Activated CD4-positive, alpha-beta memory T cell treated with anti-CD3 and anti-CD28 coated beads for 36 hours (primary cell): ENCODE measurements around the gene FHIT. TPM values are rescaled to one million over a fixed set of nuclear protein-coding genes. Genes with fewer than 3 reads are reported as not detected.

Experiments
- CTCF ChIA-PET: fragments of 350-600 bp; sonication (Branson Sonifier 250); formaldehyde crosslinking; loops from one replicate; lab custom pipeline; 2021; ENCODE audit warnings: antibody characterized with exemption, inconsistent platforms; lab: Charles Lee
- POLR2A ChIA-PET: fragments of 350-600 bp; sonication (Branson Sonifier 250); formaldehyde crosslinking; loops from one replicate; lab custom pipeline; 2021; ENCODE audit warnings: antibody characterized with exemption; lab: Charles Lee
- DNase-seq: peaks from one replicate; pipeline ENCODE4 v3.0.0-alpha.2; 2020
- H3K27ac Mint-ChIP-seq: one replicate; pipeline ENCODE4 v1.8.0; 2021; ENCODE audit warnings: mixed read lengths
- H3K27me3 Mint-ChIP-seq: one replicate; pipeline ENCODE4 v1.8.0; 2021; ENCODE audit warnings: mixed read lengths
- H3K36me3 Mint-ChIP-seq: one replicate; pipeline ENCODE4 v1.8.0; 2021; ENCODE audit warnings: mixed read lengths
- H3K4me1 Mint-ChIP-seq: one replicate; pipeline ENCODE4 v1.8.0; 2021; ENCODE audit warnings: low read depth, mixed read lengths
- H3K4me3 Mint-ChIP-seq: one replicate; pipeline ENCODE4 v1.8.0; 2021; ENCODE audit warnings: mild to moderate bottlenecking, mixed read lengths
- H3K9me3 Mint-ChIP-seq: one replicate; pipeline ENCODE4 v1.8.0; 2021; ENCODE audit warnings: mixed read lengths
- intact Hi-C: fragments of 100-400 bp; cut with micrococcal nuclease; formaldehyde crosslinking; loops from one replicate; pipeline ENCODE4 v1.15.1; 2023
- total RNA-seq, 2 experiments: library from RNA; stranded (reverse); gene quantifications; one replicate each; pipeline ENCODE4 v1.2.3, GENCODE V29; 2021

Gene FHIT
- total RNA-seq, 2 experiments from 2014 or later = 7.2 to 8.7 TPM

DNA sequence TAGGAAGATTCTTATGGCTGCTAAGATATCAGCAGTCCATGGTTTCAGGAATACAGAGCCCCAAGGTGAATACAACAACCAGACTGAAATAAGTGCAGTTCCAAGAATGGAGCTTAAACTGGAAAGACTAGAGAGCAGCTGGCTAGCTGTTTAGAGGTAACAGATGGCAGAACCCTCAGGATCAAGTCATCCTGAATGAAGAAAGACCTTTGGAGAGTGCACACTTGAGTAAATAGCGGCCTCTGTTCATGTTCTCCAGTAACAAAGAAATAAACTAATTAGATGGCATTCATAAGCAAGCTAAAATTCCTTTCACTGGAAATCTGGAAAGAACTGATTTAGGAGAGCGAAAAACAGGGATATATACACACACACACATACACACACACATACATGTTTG, 968.4 kb downstream of the FHIT start:
- Mint-ChIP-seq H3K4me1 (no peaks in the 10 kb centered on the region), H3K27ac (no peak overlapping the region), H3K27me3 (no peaks in the 10 kb centered on the region), H3K9me3 (no peaks in the 10 kb centered on the region), H3K4me3 (no peak overlapping the region), H3K36me3 (no peaks in the 10 kb centered on the region)
- CTCF ChIA-PET = no interaction called here
- DNase-seq = no peak
- intact Hi-C loops = no loop called here
- POLR2A ChIA-PET = no interaction called here

- DNase-seq = no peak
- no peaks in the 10 kb centered on the region for H3K9me3 Mint-ChIP-seq
- no peaks in the 10 kb centered on the region for H3K27me3 Mint-ChIP-seq
- no peak overlapping the region for H3K27ac Mint-ChIP-seq
- CTCF ChIA-PET = no interaction called here
- POLR2A ChIA-PET = no interaction called here
- no peaks in the 10 kb centered on the region for H3K36me3 Mint-ChIP-seq
- intact Hi-C loops = no loop called here
- no peak overlapping the region for H3K4me3 Mint-ChIP-seq
- H3K4me1 Mint-ChIP-seq = no peaks in the 10 kb centered on the region
These were observed 969.3 kb downstream of the FHIT start for GRCh38 chr3:60281970-60282369.

GRCh38 chr3:60277361-60277800, 973.9 kb downstream of the FHIT start:
- ChIA-PET POLR2A (no interaction called here), CTCF (no interaction called here)
- H3K4me1 Mint-ChIP-seq = no peaks in the 10 kb centered on the region
- no peak overlapping the region for H3K4me3 Mint-ChIP-seq
- peaks cover 4% of the 10 kb centered on the region for H3K9me3 Mint-ChIP-seq
- DNase-seq = no peak
- no peak overlapping the region for H3K27ac Mint-ChIP-seq
- intact Hi-C loops = no loop called here
- H3K27me3 Mint-ChIP-seq = no peaks in the 10 kb centered on the region
- H3K36me3 Mint-ChIP-seq = no peaks in the 10 kb centered on the region

- ChIA-PET CTCF (no interaction called here), POLR2A (no interaction called here)
- no peak overlapping the region for H3K4me3 Mint-ChIP-seq
- DNase-seq = no peak
- H3K27ac Mint-ChIP-seq = no peak overlapping the region
- no peaks in the 10 kb centered on the region for H3K27me3 Mint-ChIP-seq
- H3K4me1 Mint-ChIP-seq = no peaks in the 10 kb centered on the region
- intact Hi-C loops = no loop called here
- no peaks in the 10 kb centered on the region for H3K36me3 Mint-ChIP-seq
- H3K9me3 Mint-ChIP-seq = peaks cover 4% of the 10 kb centered on the region
These were observed 974.6 kb downstream of the FHIT start for GRCh38 chr3:60276615-60277014.

GRCh38 chr3:60274646-60275045, 976.6 kb downstream of the FHIT start:
- H3K36me3 Mint-ChIP-seq = no peaks in the 10 kb centered on the region
- POLR2A ChIA-PET = no interaction called here
- H3K27ac Mint-ChIP-seq = no peak overlapping the region
- H3K4me3 Mint-ChIP-seq = no peak overlapping the region
- intact Hi-C loops = no loop called here
- DNase-seq = no peak
- H3K9me3 Mint-ChIP-seq = peaks cover 4% of the 10 kb centered on the region
- CTCF ChIA-PET = no interaction called here
- no peaks in the 10 kb centered on the region for H3K4me1 Mint-ChIP-seq
- no peaks in the 10 kb centered on the region for H3K27me3 Mint-ChIP-seq

DNA sequence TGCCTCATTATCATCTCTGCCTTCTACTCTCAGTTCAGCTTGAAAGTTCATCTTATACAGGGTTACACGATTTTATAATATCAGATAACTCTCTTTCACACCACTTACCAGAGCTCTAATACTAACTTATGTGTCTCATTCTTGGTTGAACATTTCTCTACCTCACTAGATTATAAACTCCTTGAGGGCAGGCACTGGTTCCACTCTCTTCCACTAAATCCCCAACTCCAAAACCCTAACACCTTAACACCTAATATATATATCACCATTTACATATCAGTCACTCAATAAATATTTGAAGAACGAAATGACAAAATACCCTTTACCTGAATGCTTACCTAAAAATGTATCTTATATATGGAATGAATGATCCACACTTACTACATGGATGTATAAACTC, 977.2 kb downstream of the FHIT start:
- intact Hi-C loops = no loop called here
- ChIA-PET CTCF (no interaction called here), POLR2A (no interaction called here)
- Mint-ChIP-seq H3K4me1 (no peaks in the 10 kb centered on the region), H3K27me3 (no peaks in the 10 kb centered on the region), H3K9me3 (peaks cover 4% of the 10 kb centered on the region), H3K36me3 (no peaks in the 10 kb centered on the region), H3K27ac (no peak overlapping the region), H3K4me3 (no peak overlapping the region)
- DNase-seq = no peak

DNA sequence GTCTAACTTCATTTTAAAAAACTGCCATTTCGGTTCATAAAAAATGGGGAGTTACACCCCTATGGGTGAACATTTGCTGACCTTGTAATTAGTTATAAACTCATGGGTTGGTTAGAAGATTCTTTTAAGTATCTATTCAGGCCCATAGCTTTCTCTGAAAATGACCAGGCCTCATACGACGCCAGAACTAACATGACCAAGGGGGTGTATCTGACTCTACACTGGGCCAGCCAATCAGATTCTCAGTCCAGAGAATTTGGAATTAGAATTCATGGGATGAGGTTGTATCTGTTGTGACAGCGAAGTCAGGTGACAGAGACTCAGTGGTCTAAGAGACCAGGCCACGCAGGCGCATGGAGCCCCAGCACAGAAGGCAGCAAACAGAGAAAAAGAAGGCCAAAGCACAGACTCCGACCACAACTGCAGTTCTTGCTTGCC, 981.4 kb downstream of the FHIT start:
- intact Hi-C loops = no loop called here
- Mint-ChIP-seq H3K36me3 (no peaks in the 10 kb centered on the region), H3K27ac (no peak overlapping the region), H3K4me3 (no peak overlapping the region), H3K9me3 (peaks cover 4% of the 10 kb centered on the region), H3K4me1 (no peaks in the 10 kb centered on the region), H3K27me3 (no peaks in the 10 kb centered on the region)
- ChIA-PET POLR2A (no interaction called here), CTCF (no interaction called here)
- no peak for DNase-seq

DNA sequence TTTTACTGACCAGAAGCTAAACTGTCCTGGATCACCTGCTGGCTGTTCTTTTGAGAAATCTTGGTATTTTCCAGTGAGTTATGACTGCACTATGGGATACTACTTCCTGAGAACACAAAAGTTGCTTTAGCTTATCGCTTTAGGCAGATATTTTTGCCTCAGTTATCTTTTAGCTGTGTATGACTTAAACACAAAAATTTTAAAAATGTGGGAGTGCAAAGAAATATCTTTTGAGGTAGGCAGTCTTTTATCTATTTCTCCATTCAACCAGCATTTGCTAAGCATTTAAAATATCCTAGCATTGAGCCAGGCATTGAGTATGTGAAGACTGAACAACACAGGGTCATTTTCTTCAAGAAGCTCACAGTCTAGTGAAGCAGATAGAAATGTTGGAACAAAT, 981.9 kb downstream of the FHIT start:
- Mint-ChIP-seq H3K27ac (no peak overlapping the region), H3K4me1 (no peaks in the 10 kb centered on the region), H3K36me3 (no peaks in the 10 kb centered on the region), H3K4me3 (no peak overlapping the region), H3K9me3 (peaks cover 4% of the 10 kb centered on the region), H3K27me3 (no peaks in the 10 kb centered on the region)
- intact Hi-C loops = no loop called here
- DNase-seq = no peak
- CTCF ChIA-PET = no interaction called here
- POLR2A ChIA-PET = no interaction called here

DNA sequence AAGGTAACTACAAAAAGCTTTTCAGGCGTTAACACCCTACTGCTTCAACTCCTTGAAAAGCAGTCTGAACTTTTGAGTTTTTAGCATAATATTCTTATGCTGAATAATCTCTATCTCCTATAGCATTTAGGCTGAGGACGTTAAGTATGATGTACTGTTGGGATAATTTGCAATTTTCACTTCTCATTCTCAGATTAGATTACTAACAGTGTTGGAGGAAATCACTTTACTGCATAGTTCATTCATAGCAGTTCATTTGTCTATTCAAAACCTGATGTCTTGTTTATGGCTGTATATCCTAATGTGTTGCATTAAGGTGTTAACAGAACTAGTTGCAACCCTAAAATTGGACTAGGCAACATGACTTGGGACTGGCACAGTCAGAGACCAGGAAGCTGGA, 983.1 kb downstream of the FHIT start:
- POLR2A ChIA-PET = no interaction called here

DNA sequence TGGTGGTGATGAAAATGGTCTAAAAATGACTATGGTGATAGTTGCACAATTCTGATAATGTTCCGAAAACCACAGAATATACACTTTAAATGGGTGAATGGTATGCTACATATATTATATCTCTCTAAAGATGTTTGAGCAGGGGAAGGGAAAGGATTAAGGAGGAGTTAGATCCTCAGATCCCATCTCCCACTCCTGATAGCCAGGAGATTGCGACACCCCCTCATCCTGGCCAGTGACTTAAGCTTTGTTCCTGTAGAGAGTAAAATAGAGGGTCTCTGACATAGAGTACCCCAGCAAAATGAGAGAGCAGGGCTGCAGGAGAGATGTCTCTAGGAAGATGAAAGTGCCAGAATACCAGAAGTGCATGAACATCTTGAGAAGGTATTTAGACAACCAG, 984.8 kb downstream of the FHIT start:
- H3K27ac Mint-ChIP-seq = no peak overlapping the region
- H3K4me3 Mint-ChIP-seq = no peak overlapping the region
- peaks cover 4% of the 10 kb centered on the region for H3K4me1 Mint-ChIP-seq
- H3K27me3 Mint-ChIP-seq = no peaks in the 10 kb centered on the region
- POLR2A ChIA-PET = no interaction called here
- intact Hi-C loops = no loop called here
- H3K9me3 Mint-ChIP-seq = no peaks in the 10 kb centered on the region
- no peak for DNase-seq
- CTCF ChIA-PET = no interaction called here
- H3K36me3 Mint-ChIP-seq = no peaks in the 10 kb centered on the region

More for the DNA sequence above, 983.1 kb downstream of the FHIT start:
- Mint-ChIP-seq H3K27ac (no peak overlapping the region), H3K4me3 (no peak overlapping the region), H3K9me3 (no peaks in the 10 kb centered on the region), H3K27me3 (no peaks in the 10 kb centered on the region), H3K4me1 (no peaks in the 10 kb centered on the region), H3K36me3 (no peaks in the 10 kb centered on the region)
- CTCF ChIA-PET = no interaction called here
- intact Hi-C loops = no loop called here
- no peak for DNase-seq

DNA sequence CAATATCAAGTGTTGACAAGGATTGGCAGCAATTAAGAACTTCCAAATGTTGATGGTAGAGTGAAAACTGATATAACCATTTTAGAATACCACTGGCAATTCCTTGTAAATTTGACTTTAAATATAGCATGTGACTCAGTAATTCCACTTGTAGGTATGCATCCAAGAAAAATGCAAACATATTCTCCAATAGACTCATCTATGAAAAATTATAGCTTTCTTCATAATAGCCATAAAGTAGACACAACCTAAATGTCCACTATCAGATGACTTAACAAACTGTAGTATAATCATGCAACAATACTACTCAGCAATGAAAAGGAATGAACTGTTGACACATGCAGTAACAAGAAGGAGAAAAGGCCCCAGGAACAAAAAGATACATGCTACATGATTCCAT, 988.1 kb downstream of the FHIT start:
- Mint-ChIP-seq H3K27me3 (no peaks in the 10 kb centered on the region), H3K9me3 (no peaks in the 10 kb centered on the region), H3K27ac (no peak overlapping the region), H3K36me3 (no peaks in the 10 kb centered on the region), H3K4me1 (peaks cover 4% of the 10 kb centered on the region), H3K4me3 (no peak overlapping the region)
- intact Hi-C loops = no loop called here
- POLR2A ChIA-PET = no interaction called here
- no peak for DNase-seq
- CTCF ChIA-PET = no interaction called here

DNA sequence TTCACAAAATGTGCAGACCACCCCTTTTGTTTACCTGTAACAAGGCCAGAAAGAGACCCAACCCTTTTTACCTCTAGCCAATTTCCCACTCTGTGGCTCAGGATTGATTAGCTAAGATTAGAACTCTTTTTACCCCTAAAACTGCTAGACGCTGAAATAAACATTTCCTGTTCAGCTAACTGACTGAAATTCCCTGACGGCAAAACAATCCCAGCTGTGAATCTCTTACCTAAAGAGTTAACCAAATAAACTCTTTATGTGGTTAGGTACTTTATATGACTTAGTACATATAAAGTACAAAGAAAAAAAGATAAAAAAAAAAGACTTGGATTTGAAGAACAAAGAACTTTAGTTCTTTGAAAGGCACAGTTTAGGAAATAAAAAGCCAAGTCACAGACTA, 988.7 kb downstream of the FHIT start:
- Mint-ChIP-seq H3K4me3 (no peak overlapping the region), H3K4me1 (peaks cover 4% of the 10 kb centered on the region), H3K27ac (no peak overlapping the region), H3K27me3 (no peaks in the 10 kb centered on the region), H3K9me3 (no peaks in the 10 kb centered on the region), H3K36me3 (no peaks in the 10 kb centered on the region)
- ChIA-PET CTCF (no interaction called here), POLR2A (no interaction called here)
- intact Hi-C loops = no loop called here
- no peak for DNase-seq

DNA sequence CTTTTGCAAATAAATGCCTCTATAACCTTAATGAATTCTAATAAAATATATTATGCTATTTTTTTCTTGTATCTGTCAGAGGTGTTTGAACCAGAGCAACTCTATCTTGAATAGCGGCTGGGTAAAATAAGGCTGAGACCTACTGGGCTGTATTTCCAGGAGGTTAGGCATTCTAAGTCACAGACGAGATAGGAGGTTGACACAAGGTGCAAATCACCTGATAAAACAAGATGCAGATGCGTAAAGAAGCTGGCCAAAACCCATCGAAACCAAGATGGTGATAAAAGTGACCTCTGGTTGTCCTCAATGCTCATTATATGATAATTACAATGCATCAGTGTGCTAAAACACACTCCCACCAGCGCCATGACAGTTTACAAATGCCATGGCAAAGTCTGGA, 990.7 kb downstream of the FHIT start:
- Mint-ChIP-seq H3K9me3 (no peaks in the 10 kb centered on the region), H3K36me3 (no peaks in the 10 kb centered on the region), H3K27me3 (no peaks in the 10 kb centered on the region), H3K4me1 (peaks cover 11% of the 10 kb centered on the region), H3K4me3 (no peak overlapping the region), H3K27ac (no peak overlapping the region)
- DNase-seq = no peak
- ChIA-PET POLR2A (no interaction called here), CTCF (no interaction called here)
- intact Hi-C loops = no loop called here

DNA sequence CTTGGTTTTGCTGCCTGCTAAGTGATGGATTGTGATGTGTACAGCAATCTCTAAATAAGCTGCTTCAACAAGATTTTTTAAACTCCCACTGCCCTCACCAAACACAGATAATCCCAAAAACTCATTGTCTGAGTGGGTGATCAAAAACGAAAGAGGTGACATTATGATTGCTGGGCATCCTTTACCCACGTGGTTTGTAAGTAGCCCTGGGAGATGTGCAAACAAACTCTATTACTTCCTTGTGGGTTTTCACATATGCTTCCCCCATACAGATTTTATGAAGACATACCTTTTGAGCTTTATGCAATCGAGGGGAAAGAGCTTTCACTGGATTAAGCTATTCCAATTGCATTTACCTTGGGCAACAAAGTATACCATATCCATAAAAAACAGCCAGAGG, 1000.4 kb downstream of the FHIT start:
- H3K36me3 Mint-ChIP-seq = no peaks in the 10 kb centered on the region
- intact Hi-C loops = no loop called here

More for the DNA sequence above, 1000.4 kb downstream of the FHIT start:
- DNase-seq = no peak
- no peaks in the 10 kb centered on the region for H3K9me3 Mint-ChIP-seq
- ChIA-PET POLR2A (no interaction called here), CTCF (no interaction called here)
- no peaks in the 10 kb centered on the region for H3K27me3 Mint-ChIP-seq
- H3K4me1 Mint-ChIP-seq = peaks cover 4% of the 10 kb centered on the region
- no peak overlapping the region for H3K27ac Mint-ChIP-seq
- no peak overlapping the region for H3K4me3 Mint-ChIP-seq
